ENCODE results near the gene RFTN1.

DNA sequence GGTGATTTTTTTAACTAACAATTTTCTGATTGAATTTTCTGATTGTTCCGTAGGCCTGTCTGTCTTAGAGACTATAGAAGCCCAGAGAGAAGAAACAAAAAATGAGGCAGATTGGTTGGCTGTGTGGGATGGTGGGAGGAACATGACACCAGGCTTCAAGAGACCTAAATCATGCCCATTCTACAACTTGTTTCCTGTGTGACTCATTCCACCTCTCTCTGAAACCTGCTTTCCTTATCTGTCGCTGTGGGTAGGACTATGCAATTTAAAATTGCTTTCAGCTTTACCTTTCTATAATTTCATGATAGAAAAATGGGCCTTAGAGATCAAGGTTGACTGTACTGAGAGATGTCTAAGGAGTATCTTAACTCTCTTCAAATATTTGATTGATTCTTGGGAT is 203.9 kb downstream of the RFTN1 start:
- TF ChIP-seq, protein P1, sequence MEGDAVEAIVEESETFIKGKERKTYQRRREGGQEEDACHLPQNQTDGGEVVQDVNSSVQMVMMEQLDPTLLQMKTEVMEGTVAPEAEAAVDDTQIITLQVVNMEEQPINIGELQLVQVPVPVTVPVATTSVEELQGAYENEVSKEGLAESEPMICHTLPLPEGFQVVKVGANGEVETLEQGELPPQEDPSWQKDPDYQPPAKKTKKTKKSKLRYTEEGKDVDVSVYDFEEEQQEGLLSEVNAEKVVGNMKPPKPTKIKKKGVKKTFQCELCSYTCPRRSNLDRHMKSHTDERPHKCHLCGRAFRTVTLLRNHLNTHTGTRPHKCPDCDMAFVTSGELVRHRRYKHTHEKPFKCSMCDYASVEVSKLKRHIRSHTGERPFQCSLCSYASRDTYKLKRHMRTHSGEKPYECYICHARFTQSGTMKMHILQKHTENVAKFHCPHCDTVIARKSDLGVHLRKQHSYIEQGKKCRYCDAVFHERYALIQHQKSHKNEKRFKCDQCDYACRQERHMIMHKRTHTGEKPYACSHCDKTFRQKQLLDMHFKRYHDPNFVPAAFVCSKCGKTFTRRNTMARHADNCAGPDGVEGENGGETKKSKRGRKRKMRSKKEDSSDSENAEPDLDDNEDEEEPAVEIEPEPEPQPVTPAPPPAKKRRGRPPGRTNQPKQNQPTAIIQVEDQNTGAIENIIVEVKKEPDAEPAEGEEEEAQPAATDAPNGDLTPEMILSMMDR (IDR thresholded peaks at IDR 0.05; ENCODE audit: extremely low read depth in 1 of 2, insufficient read depth in 1 of 2, low read depth in 1 of 2, low read length in 2 of 2) = no peak
- TF ChIP-seq JUN (IDR thresholded peaks at IDR 0.05; ENCODE audit: borderline replicate concordance, insufficient read depth, insufficient read length, low read depth) (peak; percentile 44), POLR2AphosphoS5 (IDR thresholded peaks at IDR 0.05; ENCODE audit: insufficient read depth, low read depth, low read length) (no peak), EZH2 (IDR thresholded peaks at IDR 0.05; ENCODE audit: borderline replicate concordance, low read depth, low read length, severe bottlenecking) (no peak), POLR2A (IDR thresholded peaks at IDR 0.05; ENCODE audit: low read depth, low read length) (no peak), FOS (IDR thresholded peaks at IDR 0.05; ENCODE audit: borderline replicate concordance, insufficient read depth, low read length) (peak; percentile 46)
- TF ChIP-seq, protein P2, sequence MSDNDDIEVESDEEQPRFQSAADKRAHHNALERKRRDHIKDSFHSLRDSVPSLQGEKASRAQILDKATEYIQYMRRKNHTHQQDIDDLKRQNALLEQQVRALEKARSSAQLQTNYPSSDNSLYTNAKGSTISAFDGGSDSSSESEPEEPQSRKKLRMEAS (IDR thresholded peaks at IDR 0.05; ENCODE audit: insufficient read depth, insufficient read length) = no peak
